H1 (cell line): ENCODE data around the gene VGLL3. TPM values are rescaled to one million over a fixed set of nuclear protein-coding genes. Genes with fewer than 3 reads are reported as not detected.

Experiments
- RXRA ChIP-seq: IDR thresholded peaks from 2 replicates; pipeline ENCODE4 v1.6.1; 2011; ENCODE audit warnings: low read depth, mild to moderate bottlenecking, low read length, moderate library complexity; ENCODE audit not compliant: insufficient read depth
- polyA plus RNA-seq, 7 experiments: library from polyadenylated mRNA; depleted of rRNA in 3 of 7; stranded (reverse) in 5 of 7; unstranded in 2 of 7; fragments of >200 nt in 5 of 7; fragments of 200-250 nt in 2 of 7; gene quantifications; 1 replicate in 5 of 7; 2 replicates in 1 of 7; 4 replicates in 1 of 7; pipeline versions ENCODE4 v1.2.1 to v1.2.3, GENCODE V29; 2011 to 2013; ENCODE audit warnings: missing spikeins in 2 of 7, mixed read lengths in 2 of 7
- total RNA-seq: library from RNA; stranded (reverse); fragmentation: NEBNext Ultra II Directional; extraction: Animal tissue kit (Norgen Biotek cat#: 25700); gene quantifications from 2 replicates; pipeline ENCODE4 v1.2.1, GENCODE V29; 2021

Gene VGLL3
- total and polyA plus RNA-seq, 2 of the 8 experiments (the other 6 are each of a cell fraction or from before 2014, with no cell fraction given): 13.4 to 24.2 TPM

DNA sequence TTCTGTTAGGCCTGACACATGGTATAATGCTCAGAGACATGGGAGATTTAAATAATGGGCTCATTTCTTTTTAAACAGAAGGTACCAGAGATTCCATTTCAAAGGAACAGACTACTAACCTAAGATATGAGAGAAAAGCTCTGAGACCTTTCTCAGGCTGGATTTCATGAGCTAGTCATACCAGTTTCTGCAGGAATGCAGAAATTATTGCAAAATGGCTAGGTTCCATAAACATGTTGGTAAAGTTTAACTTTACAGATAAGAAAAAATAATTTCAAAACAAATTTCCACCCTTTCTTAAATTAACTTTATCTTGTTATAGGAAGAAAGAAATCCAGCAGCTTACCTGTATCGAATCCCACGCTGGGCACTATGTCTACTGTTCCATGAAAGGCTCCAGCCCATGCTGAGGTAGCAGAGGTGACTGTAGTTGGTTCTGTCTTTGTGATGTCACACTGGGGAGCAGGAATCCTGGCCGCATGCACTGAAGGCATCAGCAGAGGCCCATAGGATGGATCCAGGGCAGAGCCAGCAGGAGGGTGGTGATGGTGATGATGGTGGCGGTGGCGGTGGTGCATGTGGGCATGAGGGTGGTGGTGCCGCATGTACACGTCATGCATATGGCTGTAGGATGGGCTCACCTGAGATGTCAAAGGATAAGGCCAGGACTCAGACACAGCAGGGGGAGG lies 22.6 kb downstream of the VGLL3 start (continued):
- no peak for TF ChIP-seq RXRA
